SK-N-MC (cell line): Measurements from ENCODE around the gene UBXN11.

ENCODE experiments used
- EZH2 ChIP-seq: fragments of 200-600 bp; sonication (generic); IDR thresholded peaks from one replicate; pipeline ENCODE4 v1.6.1; 2017; ENCODE audit warnings: antibody characterized with exemption
- POLR2AphosphoS5 ChIP-seq: IDR thresholded peaks from 2 replicates; pipeline ENCODE4 v1.6.1; 2012; ENCODE audit warnings: mild to moderate bottlenecking, low read depth, low read length, borderline replicate concordance

DNA sequence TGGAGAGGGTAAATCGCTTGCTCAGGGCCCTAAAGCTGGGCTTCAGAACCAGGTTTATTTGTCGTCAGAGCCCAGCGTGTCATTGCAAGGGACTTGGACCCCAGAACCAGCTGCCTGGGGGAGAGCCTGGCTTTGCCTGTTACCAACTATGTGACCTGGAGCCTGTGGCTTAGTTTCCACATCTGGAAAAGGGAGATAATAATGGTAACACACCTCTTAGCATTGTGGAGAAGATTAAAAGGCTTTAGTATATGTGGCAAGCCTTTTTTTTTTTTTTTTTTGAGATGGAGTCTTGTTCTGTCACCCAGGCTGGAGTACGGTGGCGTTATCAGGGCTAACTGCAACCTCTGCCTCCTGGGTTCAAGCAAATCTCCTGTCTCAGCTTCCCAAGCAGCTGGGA, 23.8 kb upstream of the UBXN11 start:
- no peak for TF ChIP-seq EZH2
- TF ChIP-seq POLR2AphosphoS5, result no peak
